Measurements from ENCODE around the gene SLAMF7. TPM values are rescaled to one million over a fixed set of nuclear protein-coding genes. Genes with fewer than 3 reads are reported as not detected.

SLAMF7 gene
- total and polyA plus RNA-seq, 2 of the 8 experiments (the other 6 are each of a cell fraction or from before 2014, with no cell fraction given) = not detected

DNA sequence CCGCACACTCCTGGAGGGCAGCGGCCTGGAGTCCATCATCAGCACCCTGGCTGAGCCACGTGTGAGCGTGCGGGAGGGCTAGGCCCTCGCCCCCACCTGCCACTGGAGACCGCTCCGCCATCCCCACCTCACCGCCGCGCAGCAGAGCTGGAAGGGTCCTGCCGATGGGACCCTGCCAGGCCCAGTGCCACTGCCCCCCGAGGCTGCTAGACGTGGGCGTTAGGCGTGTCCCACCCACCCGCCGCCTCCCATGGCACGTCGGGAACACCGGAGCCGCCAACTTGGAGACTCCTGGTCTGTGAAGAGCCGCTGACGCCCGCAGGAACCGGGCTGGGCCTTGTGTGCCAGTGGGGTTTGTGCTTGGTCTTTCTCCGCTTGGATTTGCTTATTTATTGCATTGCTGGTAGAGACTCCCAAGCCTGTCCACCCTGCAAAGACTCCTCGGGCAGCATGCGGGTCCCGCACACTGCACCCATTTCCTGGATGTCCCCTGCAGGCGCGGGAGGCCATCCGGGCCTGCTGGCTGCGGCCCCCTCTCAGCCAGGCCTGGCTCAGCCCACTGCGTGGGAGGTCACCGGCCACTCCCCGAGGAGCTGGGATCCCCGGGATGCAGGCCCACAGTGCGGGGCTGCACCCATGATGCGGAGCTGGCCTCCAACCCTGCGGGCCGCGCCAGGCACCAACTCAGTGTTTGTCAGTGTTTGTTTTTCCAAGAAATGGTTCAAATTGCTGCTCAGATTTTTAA, 63.0 kb downstream of the SLAMF7 start (continued):
- TF ChIP-seq, protein P1, sequence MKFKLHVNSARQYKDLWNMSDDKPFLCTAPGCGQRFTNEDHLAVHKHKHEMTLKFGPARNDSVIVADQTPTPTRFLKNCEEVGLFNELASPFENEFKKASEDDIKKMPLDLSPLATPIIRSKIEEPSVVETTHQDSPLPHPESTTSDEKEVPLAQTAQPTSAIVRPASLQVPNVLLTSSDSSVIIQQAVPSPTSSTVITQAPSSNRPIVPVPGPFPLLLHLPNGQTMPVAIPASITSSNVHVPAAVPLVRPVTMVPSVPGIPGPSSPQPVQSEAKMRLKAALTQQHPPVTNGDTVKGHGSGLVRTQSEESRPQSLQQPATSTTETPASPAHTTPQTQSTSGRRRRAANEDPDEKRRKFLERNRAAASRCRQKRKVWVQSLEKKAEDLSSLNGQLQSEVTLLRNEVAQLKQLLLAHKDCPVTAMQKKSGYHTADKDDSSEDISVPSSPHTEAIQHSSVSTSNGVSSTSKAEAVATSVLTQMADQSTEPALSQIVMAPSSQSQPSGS (IDR thresholded peaks at IDR 0.05; ENCODE audit: low read length) = no peak
- TF ChIP-seq, protein P2, sequence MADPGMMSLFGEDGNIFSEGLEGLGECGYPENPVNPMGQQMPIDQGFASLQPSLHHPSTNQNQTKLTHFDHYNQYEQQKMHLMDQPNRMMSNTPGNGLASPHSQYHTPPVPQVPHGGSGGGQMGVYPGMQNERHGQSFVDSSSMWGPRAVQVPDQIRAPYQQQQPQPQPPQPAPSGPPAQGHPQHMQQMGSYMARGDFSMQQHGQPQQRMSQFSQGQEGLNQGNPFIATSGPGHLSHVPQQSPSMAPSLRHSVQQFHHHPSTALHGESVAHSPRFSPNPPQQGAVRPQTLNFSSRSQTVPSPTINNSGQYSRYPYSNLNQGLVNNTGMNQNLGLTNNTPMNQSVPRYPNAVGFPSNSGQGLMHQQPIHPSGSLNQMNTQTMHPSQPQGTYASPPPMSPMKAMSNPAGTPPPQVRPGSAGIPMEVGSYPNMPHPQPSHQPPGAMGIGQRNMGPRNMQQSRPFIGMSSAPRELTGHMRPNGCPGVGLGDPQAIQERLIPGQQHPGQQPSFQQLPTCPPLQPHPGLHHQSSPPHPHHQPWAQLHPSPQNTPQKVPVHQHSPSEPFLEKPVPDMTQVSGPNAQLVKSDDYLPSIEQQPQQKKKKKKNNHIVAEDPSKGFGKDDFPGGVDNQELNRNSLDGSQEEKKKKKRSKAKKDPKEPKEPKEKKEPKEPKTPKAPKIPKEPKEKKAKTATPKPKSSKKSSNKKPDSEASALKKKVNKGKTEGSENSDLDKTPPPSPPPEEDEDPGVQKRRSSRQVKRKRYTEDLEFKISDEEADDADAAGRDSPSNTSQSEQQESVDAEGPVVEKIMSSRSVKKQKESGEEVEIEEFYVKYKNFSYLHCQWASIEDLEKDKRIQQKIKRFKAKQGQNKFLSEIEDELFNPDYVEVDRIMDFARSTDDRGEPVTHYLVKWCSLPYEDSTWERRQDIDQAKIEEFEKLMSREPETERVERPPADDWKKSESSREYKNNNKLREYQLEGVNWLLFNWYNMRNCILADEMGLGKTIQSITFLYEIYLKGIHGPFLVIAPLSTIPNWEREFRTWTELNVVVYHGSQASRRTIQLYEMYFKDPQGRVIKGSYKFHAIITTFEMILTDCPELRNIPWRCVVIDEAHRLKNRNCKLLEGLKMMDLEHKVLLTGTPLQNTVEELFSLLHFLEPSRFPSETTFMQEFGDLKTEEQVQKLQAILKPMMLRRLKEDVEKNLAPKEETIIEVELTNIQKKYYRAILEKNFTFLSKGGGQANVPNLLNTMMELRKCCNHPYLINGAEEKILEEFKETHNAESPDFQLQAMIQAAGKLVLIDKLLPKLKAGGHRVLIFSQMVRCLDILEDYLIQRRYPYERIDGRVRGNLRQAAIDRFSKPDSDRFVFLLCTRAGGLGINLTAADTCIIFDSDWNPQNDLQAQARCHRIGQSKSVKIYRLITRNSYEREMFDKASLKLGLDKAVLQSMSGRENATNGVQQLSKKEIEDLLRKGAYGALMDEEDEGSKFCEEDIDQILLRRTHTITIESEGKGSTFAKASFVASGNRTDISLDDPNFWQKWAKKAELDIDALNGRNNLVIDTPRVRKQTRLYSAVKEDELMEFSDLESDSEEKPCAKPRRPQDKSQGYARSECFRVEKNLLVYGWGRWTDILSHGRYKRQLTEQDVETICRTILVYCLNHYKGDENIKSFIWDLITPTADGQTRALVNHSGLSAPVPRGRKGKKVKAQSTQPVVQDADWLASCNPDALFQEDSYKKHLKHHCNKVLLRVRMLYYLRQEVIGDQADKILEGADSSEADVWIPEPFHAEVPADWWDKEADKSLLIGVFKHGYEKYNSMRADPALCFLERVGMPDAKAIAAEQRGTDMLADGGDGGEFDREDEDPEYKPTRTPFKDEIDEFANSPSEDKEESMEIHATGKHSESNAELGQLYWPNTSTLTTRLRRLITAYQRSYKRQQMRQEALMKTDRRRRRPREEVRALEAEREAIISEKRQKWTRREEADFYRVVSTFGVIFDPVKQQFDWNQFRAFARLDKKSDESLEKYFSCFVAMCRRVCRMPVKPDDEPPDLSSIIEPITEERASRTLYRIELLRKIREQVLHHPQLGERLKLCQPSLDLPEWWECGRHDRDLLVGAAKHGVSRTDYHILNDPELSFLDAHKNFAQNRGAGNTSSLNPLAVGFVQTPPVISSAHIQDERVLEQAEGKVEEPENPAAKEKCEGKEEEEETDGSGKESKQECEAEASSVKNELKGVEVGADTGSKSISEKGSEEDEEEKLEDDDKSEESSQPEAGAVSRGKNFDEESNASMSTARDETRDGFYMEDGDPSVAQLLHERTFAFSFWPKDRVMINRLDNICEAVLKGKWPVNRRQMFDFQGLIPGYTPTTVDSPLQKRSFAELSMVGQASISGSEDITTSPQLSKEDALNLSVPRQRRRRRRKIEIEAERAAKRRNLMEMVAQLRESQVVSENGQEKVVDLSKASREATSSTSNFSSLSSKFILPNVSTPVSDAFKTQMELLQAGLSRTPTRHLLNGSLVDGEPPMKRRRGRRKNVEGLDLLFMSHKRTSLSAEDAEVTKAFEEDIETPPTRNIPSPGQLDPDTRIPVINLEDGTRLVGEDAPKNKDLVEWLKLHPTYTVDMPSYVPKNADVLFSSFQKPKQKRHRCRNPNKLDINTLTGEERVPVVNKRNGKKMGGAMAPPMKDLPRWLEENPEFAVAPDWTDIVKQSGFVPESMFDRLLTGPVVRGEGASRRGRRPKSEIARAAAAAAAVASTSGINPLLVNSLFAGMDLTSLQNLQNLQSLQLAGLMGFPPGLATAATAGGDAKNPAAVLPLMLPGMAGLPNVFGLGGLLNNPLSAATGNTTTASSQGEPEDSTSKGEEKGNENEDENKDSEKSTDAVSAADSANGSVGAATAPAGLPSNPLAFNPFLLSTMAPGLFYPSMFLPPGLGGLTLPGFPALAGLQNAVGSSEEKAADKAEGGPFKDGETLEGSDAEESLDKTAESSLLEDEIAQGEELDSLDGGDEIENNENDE (IDR thresholded peaks at IDR 0.05; ENCODE audit: insufficient replicate concordance, low read length) = no peak
- TF ChIP-seq EGR1 (IDR thresholded peaks at IDR 0.05; ENCODE audit: borderline replicate concordance, low read depth, low read length) = no peak
- TF ChIP-seq POLR2AphosphoS5 (IDR thresholded peaks at IDR 0.05; ENCODE audit: low read depth, low read length) = no peak
- TF ChIP-seq HDAC6 (IDR thresholded peaks at IDR 0.05; ENCODE audit: low read depth, low read length) = no peak

Measured in H1 (cell line).